GM19397 (cell line): ENCODE data around the gene UPK2.
"Not testable (repeated sequence)": the region's sequence is repeated elsewhere in the genome, so short reads cannot be mapped to it uniquely, and the experiment has no call there.

Experiments used
- ATAC-seq: cut with Tn5 transposase; IDR thresholded peaks from one replicate; pipeline ENCODE4 v1.9.1; 2021; ENCODE audit warnings: mild to moderate bottlenecking, moderate library complexity; ENCODE audit not compliant: unreplicated experiment

Gene UPK2

DNA sequence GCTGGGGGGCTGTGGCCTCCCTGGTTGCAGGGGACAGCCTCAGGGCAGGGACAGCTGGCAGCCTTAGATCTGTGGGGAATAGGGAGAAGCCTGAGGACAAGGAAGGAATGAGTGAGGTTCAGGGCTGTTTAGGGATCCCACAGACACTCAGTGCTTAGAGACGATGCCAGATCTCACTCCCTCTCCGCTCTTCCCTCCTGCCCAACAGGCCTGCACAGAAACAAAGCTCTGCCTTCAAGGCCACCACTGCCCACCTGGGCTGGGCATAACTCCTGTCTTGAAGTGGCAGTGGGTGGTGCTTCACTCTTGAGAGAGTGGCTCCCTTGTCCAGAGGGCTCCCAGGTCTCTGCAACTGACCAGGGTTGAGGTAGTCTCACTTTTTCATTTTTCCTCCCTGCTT lies 28.7 kb downstream of the UPK2 start:
- ATAC-seq = no peak

DNA sequence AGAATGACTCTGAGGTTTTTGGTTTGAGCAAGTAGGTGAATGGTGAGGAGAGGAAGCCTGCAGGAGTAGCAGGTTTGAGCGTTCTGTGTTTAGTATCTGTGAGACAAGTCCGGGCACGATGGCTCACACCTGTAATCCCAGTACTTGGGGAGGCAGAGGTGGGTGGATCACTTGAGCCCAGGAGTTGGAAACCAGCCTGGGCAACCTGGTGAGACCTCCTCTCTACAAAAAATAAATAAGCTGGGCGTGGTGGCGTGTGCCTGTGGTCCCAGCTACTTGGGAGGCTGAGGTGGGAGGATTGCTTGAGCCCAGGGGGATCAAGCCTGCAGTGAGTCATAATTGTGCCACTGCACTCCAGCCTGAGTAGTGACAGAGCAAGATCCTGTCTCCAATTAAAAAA lies 32.2 kb downstream of the UPK2 start:
- ATAC-seq = no peak

DNA sequence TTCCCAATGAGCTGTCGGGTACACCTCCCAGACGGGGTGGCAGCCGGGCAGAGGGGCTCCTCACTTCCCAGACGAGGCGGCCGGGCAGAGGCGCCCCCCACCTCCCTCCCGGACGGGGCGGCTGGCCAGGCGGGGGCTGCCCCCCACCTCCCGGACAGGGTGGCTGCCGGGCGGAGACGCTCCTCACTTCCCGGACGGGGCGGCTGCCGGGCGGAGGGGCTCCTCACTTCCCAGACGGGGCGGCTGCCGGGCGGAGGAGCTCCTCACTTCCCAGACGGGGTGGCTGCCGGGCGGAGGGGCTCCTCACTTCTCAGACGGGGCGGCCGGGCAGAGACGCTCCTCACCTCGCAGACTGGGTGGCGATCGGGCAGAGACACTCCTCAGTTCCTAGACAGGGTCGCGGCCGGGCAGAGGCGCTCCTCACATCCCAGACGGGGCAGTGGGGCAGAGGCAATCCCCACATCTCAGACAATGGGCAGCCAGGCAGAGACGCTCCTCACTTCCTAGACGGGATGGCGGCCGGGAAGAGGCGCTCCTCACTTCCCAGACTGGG lies 35.5 kb downstream of the UPK2 start:
- ATAC-seq = not testable (repeated sequence)

DNA sequence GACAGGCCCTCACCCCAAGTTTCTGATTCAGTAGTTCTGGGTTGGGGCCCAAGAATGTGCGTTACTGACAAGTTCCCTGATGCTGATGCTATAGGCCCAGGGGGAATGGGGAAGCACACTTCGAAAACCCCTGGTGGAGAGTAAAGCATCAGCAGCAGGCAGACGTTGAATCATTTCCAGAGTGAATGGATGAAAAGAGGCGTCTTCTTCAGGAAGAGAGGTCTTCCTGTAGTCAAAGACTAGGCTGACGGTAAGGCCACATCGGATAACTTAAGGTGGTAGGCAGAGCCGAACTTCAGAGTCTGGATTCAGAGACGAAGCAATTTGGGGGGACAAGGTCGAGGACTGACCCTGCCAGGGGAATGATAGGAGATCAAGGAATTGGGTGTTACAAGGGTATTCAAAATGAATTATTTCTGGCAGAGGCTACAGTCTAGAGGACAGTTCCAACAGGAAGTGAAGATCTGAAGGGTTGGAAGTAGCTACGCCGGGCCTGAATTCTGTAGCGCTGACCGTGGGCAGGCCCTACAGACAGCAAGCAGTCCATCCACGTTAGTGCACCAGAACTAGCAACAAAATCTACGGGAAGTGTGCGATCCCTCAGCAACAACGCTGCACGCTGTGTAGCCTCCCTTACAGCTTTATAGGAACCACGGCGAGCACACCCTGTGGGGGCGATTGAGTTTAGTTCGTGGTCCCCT lies 41.0 kb downstream of the UPK2 start:
- ATAC-seq = peak; percentile 6

DNA sequence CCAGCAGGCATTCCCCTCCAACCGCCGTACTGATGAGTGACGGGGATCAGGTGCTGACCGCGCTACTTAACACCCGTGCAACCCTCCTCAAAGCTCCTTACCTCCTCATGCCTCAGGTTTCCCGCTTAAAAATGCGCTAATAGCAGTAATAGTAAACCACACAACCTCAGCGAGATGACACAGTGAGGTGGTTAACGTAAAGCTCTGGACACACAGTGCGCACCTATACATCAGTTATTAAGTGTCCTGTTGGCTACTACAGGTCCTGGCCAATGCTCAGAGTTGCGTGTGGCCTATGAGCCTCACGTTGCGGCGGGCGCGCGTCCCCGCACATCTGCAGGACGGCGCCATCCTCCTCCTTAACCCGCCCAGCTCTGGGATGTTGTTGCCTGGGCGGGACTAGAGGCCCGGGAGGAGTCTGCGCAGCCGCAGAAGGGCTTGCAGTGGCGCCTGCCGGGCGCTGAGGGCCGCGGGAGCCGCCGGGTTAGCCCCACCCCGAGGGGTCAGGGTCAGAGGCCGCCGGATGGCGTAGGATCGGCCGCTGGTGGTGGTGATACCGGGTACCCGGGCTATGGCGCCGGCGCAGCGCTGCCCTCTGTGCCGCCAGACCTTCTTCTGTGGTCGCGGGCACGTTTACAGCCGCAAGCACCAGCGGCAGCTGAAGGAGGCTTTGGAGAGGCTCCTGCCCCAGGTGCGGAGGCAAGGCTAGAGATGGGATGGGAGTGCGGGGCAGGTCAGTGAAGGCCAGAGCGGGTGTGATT lies 41.7 kb downstream of the UPK2 start, which contains the start of gene CENATAC:
CENATAC (plus strand) TSS at position 512 of the 761 bp plus-strand sequence; CDS start at position 572, 60 bp downstream.
- ATAC-seq = peak; percentile 93

DNA sequence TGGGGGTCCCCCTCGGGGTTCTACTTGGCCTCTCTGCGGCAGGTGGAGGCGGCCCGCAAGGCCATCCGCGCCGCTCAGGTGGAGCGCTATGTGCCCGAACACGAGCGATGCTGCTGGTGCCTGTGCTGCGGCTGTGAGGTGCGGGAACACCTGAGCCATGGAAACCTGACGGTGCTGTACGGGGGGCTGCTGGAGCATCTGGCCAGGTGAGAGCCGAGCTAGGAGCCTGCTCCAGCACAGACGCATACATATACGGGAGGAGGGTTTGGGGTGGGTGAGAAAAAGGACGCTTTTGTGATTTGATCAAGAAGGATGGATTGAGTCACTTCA lies 42.3 kb downstream of the UPK2 start:
- ATAC-seq = no peak

DNA sequence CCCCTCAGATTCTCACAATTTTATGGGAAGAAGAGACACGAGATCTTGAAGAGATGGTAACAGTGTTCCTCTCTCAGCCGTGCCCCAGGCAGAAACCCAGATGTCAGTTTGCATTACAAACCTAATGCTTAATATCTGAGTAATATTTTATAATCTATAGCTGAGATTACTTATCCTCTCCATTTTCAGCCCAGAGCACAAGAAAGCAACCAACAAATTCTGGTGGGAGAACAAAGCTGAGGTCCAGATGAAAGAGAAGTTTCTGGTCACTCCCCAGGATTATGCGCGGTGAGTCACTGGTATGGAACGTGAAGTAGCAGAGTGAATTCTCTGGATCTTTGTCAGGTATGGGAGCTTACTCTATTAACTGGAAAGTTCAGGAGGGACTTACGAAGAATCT lies 42.7 kb downstream of the UPK2 start:
- no peak for ATAC-seq

DNA sequence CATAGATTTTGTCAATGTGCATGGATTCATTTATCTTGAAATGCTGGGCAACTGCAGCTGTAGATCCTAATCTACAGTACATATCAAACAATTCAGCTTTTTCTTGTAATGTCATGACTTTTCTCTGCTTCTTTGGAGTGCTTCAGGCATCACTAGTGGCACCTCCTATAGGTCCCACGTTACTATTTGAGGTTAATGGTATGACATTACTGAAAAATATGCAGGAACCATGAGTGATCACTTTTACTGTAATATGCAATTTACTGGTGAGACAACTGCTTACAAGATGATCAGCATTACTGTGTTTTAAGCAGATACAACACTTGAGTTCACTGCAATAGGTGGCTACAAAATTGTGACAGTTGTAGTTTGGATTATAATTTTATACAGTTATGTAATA lies 44.8 kb downstream of the UPK2 start:
- no peak for ATAC-seq

DNA sequence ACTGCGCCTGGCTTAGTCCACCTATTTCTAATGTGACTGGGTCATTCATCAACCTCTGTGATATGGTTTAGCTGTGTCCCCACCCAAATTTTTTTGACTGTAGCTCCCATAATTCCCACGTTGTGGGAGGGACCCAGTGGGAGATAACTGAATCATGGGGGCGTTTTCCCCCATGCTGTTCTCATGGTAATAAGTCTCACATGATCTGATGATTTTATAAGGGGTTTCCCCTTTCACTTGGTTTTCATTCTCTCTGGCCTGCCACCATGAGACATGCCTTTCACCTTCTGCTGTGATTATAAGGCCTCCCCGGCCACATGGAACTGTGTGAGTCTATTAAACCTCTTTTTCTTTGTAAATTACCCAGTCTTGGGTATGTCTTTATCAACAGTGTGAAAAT lies 50.6 kb downstream of the UPK2 start:
- no peak for ATAC-seq
